RKO (cell line): Measurements from ENCODE around the gene ARR3.
A peak's percentile ranks its signal among the peaks of the same experiment; 100 is the strongest.
"Not testable (repeated sequence)": the region's sequence is repeated elsewhere in the genome, so short reads cannot be mapped to it uniquely, and the experiment has no call there.

Experiments
- DNase-seq: peaks from one replicate; pipeline ENCODE4 v3.0.0-alpha.2; 2016; ENCODE audit warnings: low spot score

The ARR3 gene

DNA sequence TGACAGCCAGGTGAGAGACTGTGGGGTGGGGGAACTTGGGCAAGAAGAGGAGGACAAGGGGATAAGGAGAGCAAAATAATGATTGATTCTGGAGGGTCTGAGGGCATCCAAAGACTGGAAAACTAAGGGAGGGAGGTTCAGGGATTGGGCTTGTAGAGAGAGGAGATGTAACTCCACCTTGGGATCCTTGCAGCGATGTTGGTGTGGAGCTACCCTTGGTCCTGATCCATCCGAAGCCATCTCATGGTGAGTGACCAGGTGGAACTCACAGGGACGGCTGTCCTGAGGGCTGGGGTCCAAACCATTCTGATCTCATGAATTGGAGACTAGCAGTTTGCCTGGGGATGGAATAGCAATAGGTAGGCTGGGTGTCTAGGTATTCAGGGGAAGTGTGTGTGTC, 12.4 kb downstream of the ARR3 start:
- DNase-seq, result no peak

DNA sequence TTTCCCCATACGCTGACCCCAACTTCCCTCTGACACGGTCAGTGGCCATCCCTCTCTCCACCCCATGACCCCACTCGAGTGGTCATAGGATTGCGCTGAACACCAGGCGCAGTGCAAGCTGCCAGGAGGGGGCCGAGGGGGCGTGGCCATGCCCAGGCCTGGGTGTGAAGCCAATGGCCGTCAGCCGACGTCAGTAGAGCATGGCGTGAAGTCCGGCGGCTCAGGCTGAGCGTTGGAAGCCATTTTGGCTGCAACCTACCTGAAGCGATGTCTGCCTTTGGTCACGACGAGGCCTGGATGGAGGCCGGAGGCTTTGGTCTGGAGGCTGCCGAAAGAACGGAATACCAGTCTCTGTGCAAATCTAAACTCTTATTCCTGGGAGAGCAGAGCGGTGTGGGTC, 13.8 kb downstream of the ARR3 start, which contains the start of gene RAB41:
Gene RAB41, plus strand, starts transcription at position 222 of the 400 bp plus-strand sequence. Its CDS starts 46 bp downstream, at position 268.
- no peak for DNase-seq

DNA sequence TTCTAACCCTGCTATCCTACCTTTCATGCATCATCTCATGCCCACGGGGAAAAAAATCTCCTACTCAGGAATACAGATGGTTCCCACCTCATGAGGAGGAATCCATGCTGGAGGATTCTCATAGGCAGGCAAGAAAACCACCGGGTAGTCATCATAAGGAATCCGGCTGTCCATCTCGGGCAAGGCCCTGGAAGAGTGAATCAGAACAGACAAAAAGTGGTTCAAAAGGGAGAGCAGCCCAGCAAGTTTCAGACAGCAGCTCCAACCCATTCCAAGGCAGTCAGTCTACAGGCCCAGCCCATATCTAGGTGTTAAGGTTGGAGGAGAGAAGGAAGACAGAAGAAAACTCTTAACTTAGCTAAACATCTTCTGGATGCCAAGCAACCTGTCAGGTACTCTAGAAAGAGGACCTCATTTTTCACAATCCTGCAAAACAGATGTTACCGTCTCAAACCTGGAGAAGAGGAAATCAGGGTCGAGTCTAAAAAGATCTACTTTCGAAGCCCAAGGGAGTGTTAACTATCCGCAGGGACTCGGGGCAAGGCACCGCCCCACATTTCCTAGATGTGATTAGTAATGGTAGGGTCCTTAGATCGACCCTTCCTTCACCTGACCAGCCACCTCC, 21.1 kb downstream of the ARR3 start:
- peak; percentile 33 for DNase-seq

DNA sequence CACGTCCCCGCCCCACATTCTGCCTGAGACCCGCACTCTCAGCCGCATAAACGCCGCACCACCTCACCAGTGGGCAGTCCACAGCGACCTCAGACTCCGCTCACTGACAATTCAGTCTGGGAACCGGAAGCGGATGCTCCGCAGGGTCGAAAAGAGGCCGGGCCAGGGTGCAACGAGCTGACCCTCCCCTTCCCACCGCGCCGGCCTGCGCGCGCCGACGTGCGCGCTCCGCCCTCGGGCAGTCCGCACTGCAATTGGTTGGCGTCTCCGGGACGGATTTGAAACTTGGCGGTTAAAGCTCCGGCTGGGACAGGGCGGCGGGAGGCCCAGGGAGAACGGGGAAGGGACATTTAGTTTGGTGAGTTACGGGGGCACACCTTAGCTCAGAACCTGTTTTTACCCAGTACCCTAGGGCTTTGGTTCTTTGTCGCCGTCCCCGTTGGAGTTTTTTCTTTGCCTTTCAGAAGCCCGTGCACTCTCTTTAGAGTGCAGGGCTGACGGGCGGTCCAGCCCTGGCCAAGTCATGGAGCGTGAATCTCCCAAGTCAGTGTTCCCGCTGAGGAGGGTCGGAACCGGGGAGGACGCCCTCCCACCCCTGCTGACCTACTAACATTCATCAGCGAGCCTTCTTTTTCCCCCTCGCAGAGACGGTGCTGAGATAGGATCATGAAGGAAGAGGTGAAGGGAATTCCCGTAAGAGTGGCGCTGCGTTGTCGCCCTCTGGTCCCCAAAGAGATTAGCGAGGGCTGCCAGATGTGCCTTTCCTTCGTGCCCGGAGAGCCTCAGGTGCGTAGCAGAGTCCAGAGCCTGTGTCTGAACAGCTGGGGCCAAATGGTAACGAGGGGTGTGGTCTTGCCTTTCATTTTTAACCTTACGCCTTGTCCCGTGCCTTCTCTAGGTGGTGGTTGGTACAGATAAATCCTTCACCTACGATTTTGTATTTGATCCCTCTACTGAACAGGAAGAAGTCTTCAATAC, 21.9 kb downstream of the ARR3 start, which contains the start of the genes KIF4A and PDZD11:
Gene KIF4A, plus strand, starts transcription at position 312 of the 978 bp plus-strand sequence. Its CDS starts 355 bp downstream, at position 667.
Gene PDZD11, minus strand, starts transcription at position 135 of the 978 bp plus-strand sequence. CDS start 586 bp downstream, outside the sequence.
- DNase-seq, result peak; percentile 86

DNA sequence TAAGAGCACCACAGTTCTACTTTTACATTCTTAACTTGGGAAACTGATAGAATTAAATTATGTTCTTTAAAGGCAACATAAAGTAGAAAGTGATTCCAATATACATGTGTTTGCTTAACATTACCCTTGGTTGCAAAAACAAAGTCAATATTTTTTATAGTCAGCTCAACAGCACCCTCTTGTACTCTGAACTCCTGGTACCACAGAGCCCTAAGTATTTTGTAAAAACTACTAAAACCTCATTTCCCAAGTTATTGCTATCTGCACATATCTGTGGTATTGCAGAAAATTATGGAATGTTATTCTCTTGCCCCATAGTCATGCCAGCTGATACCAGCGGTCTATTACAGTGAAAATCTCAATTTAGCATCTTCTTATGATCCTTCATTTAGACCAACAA, 24.7 kb downstream of the ARR3 start:
- DNase-seq, result no peak

DNA sequence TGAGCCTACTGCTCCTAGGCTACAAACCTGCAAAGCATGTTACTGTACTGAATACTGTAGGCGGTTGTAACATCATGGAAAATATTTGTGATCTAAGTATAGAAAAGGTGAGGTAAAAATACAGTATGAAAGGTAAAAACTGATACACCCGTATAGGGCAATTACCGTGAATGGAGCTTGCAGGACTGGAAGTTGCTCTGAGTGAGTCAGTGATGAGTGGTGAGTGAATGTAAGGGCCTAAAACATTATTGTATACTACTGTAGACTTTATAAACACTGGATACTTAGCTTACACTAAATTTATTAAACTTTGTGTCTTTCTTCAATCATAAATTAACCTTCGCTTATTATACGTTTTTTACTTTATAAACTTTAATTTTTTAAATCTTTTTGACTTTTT, 25.5 kb downstream of the ARR3 start:
- DNase-seq, result peak; percentile 37

DNA sequence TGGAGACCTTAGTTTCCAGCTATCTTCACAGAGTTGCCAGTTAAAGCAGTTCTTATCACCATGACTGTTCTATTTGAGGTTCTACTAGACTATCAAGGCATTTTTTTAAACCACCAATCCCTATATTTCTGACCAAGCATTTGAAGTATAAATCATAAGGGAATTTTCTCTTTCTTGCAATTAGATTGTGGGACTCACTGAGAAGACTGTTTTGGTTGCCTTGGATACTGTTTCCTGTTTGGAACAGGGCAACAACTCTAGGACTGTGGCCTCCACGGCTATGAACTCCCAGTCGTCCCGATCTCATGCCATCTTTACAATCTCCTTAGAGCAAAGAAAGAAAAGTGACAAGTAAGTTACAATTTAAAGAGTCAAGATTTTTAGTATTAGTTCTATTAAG, 33.6 kb downstream of the ARR3 start:
- DNase-seq, result no peak

DNA sequence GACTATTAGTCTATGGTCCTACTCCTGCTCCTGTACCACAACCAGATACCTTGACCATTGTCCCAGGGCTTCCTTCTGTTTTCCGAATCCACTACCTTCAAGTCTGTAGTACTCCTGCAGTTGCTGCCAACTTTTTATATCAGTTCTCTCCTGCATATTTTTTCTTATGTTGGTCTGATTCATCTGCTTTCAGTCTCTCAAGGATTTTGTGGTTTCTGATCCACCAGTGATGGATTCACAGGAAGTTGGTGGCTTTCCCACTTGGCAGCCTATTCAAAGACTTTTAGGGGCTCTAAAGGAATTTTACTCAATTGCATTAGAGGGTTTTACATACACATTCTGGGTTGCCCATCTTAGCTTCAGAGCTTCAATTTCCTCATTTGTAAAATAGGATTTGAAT, 45.4 kb downstream of the ARR3 start:
- DNase-seq, result no peak

DNA sequence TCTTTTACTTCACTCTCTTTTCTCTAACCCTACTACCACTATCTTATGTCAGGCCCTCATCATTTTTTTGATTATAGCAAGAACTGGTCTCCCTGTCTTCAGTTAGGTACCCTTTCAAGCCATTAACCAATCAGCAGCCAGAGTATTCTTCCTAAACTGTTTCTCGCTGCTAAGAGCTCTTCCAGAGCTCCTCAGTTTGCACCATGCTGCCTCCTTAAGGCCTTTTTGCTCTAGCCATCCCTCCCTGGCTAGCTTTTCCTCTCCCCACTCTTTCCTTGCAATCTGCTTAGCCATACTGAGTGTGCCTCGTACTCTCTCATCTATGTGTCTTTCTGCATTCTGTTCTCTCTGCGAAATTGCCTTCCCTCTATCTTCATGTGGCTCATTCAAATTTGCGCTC, 54.6 kb downstream of the ARR3 start:
- no peak for DNase-seq

DNA sequence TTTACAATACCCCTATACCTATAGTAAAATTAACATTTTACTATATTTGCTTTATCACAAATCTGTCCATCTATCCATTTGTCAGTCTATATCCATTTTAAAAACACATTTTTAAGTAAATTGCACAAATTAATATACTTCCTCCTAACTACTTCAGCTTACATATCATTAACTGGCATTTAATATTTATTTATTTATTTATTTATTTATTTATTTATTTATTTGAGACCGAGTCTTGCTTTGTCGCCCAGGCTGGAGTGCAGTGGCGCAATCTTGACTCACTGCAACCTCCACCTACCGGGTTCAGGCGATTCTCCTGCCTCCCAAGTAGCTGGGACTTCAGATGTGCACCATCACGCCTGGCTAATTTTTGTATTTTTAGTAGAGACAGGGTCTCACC, 55.5 kb downstream of the ARR3 start:
- not testable (repeated sequence) for DNase-seq

DNA sequence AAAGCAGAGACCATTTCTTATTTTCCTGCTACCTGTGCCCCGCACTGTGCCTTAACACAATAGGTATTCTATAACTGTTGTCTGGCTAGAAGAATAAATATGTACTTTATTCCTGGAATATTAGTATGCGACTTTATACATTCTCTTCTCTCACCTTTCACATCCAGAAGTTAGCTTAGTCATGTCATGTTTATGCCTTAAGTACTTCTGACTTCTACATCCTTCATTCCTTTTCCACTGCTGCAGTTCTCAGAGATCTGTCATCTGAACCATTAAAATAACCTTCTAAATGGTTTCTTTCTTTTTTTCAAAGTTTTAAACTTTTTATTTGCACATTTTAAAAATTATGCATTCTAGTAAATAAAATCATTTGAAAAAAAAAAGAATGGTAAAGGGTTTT, 56.2 kb downstream of the ARR3 start:
- no peak for DNase-seq

DNA sequence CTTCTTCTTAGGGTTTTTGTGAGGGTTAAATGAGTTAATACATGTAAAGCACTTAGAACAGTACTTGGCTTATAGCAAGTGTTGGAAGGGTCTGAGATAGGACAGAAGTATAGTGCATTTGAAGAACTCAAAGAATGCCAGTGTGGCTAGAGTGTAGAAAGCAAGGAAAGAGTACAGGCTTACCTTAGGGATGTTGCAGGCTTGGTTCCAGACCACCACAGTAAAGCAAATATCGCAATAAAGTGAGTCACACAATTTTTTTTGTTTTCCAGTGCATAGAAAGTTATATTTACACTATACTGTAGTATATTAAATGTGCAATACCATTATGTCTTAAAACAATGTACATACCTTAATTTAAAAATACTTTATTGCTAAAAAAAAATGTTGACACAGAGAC, 63.0 kb downstream of the ARR3 start:
- no peak for DNase-seq
